Measurements from ENCODE around the gene IDH2.
A peak's percentile ranks its signal among the peaks of the same experiment; 100 is the strongest.
"Not testable (repeated sequence)": the region's sequence is repeated elsewhere in the genome, so short reads cannot be mapped to it uniquely, and the experiment has no call there.

Gene IDH2

GRCh38 chr15:90101969-90102890 is at the start of gene IDH2:
TSS of gene IDH2 (minus strand) at chr15:90102468. CDS start at chr15:90102390, 78 bp downstream.
- DNase-seq (ENCODE audit: low spot score) = peak; percentile 75

DNA sequence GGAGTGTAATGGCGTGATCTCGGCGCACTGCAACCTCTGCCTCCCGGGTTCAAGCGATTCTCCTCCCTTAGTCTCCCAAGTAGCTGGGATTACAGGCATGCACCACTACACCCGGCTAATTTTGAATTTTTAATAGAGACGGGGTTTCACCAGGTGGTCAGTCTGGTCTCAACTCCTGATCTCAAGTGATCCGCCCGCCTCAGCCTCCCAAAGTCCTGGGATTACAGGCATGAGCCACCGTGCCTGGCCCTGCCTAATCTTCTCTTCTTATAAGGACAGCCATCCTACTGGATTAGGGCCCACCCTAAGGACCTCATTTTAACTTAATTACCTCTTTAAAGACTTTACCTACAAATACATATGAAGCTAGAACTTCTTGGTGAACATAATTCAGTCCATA is 48.3 kb upstream of the IDH2 start:
- DNase-seq (ENCODE audit: low spot score) = not testable (repeated sequence)

DNA sequence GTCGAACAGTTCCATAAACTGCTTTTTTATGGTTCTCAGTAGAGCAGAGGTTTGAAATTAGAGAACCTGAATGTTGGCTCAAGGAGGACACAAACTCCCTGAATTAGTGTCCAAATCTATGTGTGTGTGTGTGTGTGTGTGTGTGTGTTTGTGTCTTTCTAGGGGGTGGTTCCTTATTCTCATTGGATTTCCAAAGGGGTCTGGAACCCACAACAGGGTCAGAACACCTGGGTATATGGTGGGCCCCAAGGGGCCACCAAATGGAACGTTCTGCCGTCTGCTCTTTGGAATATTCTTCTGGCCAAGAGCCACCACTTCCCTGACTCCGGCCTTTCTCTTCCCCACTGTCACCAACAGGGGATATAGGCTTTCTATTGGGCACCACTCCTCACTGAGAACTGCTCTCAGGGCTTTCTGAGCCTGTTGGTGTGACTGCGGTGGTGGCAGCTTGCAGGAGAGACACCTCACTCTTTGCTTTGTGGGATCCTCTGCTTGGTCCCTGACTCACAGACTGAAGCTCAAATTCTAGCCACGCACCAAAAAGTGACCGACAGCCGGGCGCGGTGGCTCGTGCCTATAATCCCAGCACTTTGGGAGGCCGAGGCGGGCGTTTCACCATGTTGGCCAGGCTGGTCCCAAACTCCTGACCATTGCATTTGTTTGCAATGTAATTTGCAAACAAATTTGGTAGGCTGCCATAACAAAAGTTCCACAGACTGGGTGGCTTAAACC is 47.5 kb upstream of the IDH2 start:
- no peak for DNase-seq (ENCODE audit: low spot score)

- not testable (repeated sequence) for DNase-seq (ENCODE audit: low spot score)
Observed at GRCh38 chr15:90146198-90146761, 44.0 kb upstream of the IDH2 start.

- DNase-seq (ENCODE audit: low spot score) = no peak
Observed at GRCh38 chr15:90145761-90146160, 43.5 kb upstream of the IDH2 start.

GRCh38 chr15:90145259-90145658 is 43.0 kb upstream of the IDH2 start:
- DNase-seq (ENCODE audit: low spot score) = no peak

DNA sequence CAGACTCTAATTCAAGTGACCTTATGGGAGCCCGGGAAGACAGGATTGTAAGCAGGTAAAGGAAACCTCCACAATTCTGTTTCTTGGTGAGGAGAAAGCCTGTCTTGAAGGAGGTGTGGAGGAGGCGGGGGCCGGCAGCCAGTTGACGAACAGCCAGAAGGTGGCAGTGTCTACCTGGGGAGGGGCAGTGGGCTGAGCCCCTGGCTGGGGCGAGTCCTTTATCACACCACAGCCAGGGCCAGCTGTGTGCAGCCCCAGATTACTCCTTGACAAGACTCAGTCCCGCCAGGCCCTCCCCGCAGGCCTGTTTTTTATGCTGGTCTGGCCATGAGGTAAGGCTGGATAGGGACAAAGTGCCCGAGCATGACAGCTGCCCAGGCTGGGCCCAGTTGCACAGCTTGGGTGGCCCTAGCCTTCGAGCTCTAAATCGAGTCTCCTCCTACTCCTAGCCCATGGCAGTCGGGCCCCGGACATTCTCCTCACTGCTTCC is 40.9 kb upstream of the IDH2 start:
- DNase-seq (ENCODE audit: low spot score) = peak; percentile 36

DNA sequence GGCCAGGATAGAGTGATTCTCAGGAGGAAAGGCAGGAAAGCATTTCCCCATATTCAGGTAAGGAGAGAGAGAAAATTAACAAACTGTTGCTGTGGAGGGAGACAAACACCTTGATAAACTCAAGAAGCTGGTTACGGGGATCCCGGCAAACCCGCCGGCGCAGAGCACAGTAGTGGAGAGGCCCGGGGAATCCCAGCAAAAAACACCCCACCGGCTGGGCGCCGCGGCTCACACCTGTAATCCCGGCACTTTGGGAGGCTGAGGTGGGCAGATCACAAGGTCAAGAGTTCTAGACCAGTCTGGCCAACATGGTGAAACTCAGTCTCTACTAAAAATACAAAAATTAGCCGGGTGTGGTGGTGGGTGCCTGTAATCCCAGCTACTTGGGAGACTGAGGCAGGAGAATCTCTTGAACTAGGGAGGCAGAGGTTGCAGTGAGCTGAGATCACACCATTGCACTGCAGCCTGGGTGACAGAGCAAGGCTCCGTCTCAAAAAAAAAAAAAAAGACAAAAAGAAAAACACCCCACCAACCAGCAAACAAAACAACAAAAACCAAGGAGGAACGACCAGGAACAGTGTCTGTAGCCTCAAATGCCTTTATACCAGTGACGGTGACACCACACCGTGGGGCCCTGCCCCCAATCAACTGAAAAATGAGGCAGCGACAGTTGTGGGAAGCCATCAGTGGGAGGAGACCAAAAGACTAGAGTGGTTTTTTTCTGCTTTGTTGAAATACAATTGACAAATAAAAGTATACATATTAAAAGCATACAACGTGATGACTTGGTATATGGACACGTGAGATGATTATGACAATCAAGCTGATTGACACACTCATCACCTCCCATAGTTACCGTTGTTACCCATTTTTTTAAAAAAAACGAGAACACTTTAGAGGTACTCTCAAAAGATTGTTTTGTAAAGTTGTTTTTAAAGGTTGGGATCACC is 40.2 kb upstream of the IDH2 start:
- DNase-seq (ENCODE audit: low spot score) = no peak

DNA sequence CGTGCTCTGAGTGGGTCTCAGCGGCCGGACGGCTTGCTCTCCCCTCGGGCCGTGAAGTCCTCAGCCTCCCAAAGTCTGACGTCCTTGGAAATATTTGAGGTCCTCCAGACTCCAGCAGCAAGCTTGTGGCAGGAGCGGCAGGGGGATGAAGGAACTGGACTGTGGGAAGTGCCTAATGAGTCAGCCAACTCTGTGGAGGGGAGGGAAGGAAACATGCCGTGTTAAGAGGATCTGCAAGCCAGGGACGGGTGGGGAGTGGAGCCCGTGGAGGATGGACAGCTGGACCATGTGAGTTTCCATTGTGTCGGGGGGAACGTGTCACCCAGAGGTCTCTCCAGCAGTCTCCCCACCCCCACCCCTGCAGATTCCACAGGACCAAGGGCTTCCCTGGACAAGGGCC is 39.4 kb upstream of the IDH2 start:
- DNase-seq (ENCODE audit: low spot score) = no peak

- not testable (repeated sequence) for DNase-seq (ENCODE audit: low spot score)
Observed at GRCh38 chr15:90139549-90139948, 37.3 kb upstream of the IDH2 start.

GRCh38 chr15:90138071-90138833 is 36.0 kb upstream of the IDH2 start:
- no peak for DNase-seq (ENCODE audit: low spot score)

- no peak for DNase-seq (ENCODE audit: low spot score)
Observed at GRCh38 chr15:90132437-90132836, 30.2 kb upstream of the IDH2 start.

DNA sequence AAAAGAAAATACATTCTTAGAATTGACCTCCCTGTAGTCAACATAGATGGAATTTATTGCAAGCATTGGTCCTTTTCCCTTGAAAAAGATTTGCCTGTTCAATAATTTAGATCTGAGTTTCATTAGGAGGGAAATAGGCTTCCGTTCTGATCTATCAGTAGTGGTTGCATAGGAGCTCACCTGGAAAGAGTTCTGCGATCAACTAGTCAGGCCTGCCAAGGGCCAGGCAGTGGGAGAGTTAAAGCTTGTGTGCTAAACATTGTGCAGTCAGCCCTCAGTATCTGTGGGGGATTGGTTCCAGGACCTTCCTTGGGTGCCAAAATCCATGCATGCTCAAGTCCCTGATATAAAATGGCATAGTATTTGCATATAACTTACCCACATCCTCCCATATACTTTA is 29.6 kb upstream of the IDH2 start:
- DNase-seq (ENCODE audit: low spot score) = no peak

DNA sequence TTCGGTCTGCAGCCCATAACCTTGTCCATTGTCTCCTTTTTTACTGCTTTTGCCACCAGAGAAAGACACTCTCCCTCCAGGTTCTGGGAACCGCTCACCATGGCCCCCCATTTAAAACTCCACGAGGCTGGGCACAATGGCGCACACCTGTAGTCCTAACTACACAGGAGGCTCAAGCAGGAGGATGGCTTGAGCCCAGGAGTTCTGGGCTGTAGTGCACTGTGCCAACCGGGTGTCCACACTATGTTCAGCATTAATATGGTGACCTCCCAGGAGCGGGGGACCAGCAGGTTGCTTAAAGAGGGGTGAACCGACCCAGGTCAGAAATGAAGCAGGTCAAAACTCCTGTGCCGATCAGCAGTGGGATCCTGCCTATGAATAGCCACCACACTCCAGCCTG is 28.0 kb upstream of the IDH2 start:
- DNase-seq (ENCODE audit: low spot score) = no peak

GRCh38 chr15:90126596-90127435 is 24.5 kb upstream of the IDH2 start:
- no peak for DNase-seq (ENCODE audit: low spot score)

DNA sequence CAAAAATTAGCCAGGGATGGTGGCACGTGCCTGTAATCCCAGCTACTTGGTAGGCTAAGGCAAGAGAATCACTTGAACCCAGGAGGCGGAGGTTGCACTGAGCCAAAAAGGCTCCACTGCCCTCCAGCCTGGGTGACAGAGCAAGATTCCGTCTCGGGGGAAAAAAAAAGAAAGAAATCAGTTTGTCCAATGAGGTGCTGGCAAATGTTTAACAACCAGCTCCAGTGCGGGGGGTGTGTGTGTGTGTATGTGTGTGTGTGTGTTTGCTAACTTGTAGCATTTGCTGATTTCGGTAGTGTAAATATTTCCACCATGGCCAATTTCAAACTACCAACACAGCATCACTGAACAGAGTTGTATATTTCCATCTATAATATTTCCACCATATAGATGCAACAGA is 23.8 kb upstream of the IDH2 start:
- no peak for DNase-seq (ENCODE audit: low spot score)

- DNase-seq (ENCODE audit: low spot score) = no peak
Observed at GRCh38 chr15:90124507-90124906, 22.2 kb upstream of the IDH2 start.

DNA sequence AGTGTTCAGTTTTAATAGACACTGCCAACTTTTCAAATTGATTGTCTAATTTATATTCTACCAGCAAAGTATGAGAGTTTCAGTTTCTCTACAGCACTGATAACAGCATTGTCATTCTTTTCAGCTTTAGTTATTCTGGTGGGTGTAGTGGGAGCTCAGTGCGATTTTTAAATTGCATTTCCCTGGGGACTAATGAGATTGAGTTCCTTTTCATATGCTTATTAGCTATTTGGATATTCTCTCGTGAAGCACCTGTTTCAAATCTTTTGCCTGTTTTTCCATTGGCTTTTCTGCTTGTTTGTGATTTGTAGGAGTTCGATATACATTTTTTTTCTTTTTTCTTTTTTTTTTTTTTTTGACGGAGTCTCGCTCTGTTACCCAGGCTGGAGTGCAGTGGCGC is 18.8 kb upstream of the IDH2 start:
- DNase-seq (ENCODE audit: low spot score) = no peak

DNA sequence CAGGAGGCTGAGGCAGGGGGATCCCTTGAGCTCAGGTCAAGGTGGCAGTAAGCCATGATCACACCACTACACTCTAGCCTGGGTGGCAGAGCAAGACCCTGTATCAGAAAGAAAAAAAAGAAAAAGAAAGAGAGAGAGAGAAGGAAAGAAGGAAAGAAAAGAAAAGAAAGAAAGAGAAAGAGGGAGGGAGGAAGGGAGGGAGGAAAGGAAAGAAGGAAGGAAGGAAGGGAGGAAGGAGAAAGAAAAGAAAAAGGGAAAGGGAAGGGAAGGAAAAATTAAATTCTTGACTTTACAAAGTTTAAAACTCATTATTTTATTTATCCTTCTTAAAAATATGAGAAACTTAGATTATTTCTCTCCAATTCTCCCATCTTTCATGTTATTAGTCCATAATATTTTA is 17.1 kb upstream of the IDH2 start:
- DNase-seq (ENCODE audit: low spot score) = no peak

DNA sequence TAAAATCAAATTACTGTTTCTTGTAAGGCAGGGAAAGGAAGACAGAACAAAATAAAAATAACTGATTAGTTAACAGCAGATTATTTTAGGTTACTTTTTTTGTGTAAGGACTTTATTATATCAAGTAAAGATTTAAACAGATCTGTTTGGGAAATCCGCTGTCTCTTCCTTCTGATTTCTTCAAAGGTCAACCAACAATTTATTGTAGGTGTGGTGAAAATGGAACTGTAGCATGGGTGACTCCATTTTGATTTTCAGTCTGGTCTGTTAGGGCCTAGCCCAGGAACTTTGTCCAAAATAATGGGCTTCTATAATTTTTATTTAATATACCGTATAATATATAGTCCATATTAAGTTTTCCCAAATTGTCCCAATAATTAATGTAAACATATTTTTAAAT is 13.5 kb upstream of the IDH2 start:
- DNase-seq (ENCODE audit: low spot score) = no peak
